IPS-15b (cell line): ENCODE measurements around the gene INSC.

Source experiments
- H3K27me3 ChIP-seq: one replicate; pipeline ENCODE4 v1.6.1; 2013; ENCODE audit warnings: low read length; ENCODE audit not compliant: control insufficient read depth, insufficient read depth
- H3K36me3 ChIP-seq: one replicate; pipeline ENCODE4 v1.6.1; 2013; ENCODE audit warnings: low read length; ENCODE audit not compliant: control insufficient read depth, insufficient read depth
- H3K4me1 ChIP-seq: one replicate; pipeline ENCODE4 v1.6.1; 2013; ENCODE audit warnings: mild to moderate bottlenecking, low read length; ENCODE audit not compliant: control insufficient read depth, insufficient read depth
- H3K4me3 ChIP-seq: one replicate; pipeline ENCODE4 v1.5.1; 2013; ENCODE audit warnings: low read depth, low read length
- H3K9ac ChIP-seq: one replicate; pipeline ENCODE4 v1.6.1; 2013; ENCODE audit warnings: low read depth, mild to moderate bottlenecking, low read length
- H3K9me3 ChIP-seq: one replicate; pipeline ENCODE4 v1.6.1; 2013; ENCODE audit warnings: mild to moderate bottlenecking, low read length; ENCODE audit not compliant: control insufficient read depth, insufficient read depth

INSC gene

GRCh38 chr11:15194671-15195415, 80.1 kb downstream of the INSC start:
- no peaks in the 10 kb centered on the region for H3K9me3 ChIP-seq
- no peaks in the 10 kb centered on the region for H3K27me3 ChIP-seq
- no peak overlapping the region for H3K9ac ChIP-seq
- no peak overlapping the region for H3K4me3 ChIP-seq
- no peaks in the 10 kb centered on the region for H3K4me1 ChIP-seq
- H3K36me3 ChIP-seq: no peaks in the 10 kb centered on the region

DNA sequence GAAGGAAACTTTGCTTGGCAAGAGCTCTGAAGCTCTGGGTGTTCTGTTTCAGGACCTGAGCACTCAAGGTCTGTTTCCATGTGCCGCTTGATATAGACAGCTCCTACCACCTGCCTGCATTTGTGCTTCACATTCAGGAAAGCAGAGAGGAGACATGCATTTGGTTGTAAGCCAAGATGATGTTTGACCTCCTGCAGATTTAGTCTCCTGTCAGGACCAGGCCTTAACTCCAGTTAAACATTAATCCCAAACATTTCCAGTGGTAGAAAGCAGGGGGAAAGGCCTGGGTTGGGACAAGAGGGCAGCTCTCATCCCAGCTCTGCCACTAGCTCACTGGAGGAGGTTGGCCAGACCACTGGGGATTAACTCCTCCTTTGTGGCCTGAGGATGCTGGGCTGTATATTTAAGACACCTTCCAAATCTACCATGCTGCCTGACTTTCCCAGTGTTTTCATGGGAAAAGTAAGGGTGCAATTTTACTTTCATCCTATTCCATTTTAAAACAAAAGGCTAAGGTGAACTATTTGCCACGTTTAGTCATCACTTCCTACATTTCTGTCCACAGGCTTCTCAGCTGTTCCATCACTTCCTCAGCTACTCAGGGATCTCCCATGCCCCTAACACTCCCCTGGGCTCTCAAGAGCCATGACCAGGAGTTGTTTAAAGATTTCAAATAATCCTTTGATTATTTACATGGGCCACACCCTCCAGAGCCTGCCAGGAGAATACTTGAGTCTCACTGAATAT, 80.9 kb downstream of the INSC start:
- H3K27me3 ChIP-seq: no peaks in the 10 kb centered on the region
- H3K36me3 ChIP-seq: no peaks in the 10 kb centered on the region
- H3K9me3 ChIP-seq: no peaks in the 10 kb centered on the region
- no peak overlapping the region for H3K9ac ChIP-seq
- no peaks in the 10 kb centered on the region for H3K4me1 ChIP-seq
- no peak overlapping the region for H3K4me3 ChIP-seq

GRCh38 chr11:15196704-15197103, 82.0 kb downstream of the INSC start:
- no peaks in the 10 kb centered on the region for H3K9me3 ChIP-seq
- H3K27me3 ChIP-seq: no peaks in the 10 kb centered on the region
- H3K4me1 ChIP-seq: no peaks in the 10 kb centered on the region
- no peak overlapping the region for H3K9ac ChIP-seq
- H3K4me3 ChIP-seq: no peak overlapping the region
- no peaks in the 10 kb centered on the region for H3K36me3 ChIP-seq

- Histone ChIP-seq H3K9ac (no peak overlapping the region), H3K9me3 (no peaks in the 10 kb centered on the region), H3K36me3 (no peaks in the 10 kb centered on the region), H3K27me3 (no peaks in the 10 kb centered on the region), H3K4me3 (no peak overlapping the region), H3K4me1 (no peaks in the 10 kb centered on the region)
Observed at GRCh38 chr11:15197696-15198095, 83.0 kb downstream of the INSC start.

GRCh38 chr11:15198284-15198683, 83.6 kb downstream of the INSC start:
- H3K9ac ChIP-seq: no peak overlapping the region
- H3K36me3 ChIP-seq: no peaks in the 10 kb centered on the region
- no peaks in the 10 kb centered on the region for H3K27me3 ChIP-seq
- H3K9me3 ChIP-seq: no peaks in the 10 kb centered on the region
- no peak overlapping the region for H3K4me3 ChIP-seq
- no peaks in the 10 kb centered on the region for H3K4me1 ChIP-seq

DNA sequence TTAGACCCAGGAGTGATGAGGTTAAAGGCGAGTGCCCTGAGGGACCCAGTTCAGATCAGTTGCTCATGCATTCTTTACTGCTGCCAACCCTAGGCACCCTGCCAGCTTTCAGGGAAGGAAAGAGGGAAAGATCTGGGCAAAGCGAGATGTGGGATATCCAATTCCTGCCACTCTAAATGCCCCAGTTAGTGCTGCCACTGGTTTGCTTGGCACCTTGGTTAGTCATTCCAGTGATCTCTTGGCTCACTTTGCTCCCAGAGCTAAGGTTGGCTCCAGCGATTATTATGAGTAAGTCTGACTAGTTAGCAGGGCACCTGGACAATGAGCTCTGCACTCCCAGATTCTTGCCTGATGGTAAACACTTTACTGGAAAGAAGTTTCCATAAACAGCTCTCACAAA, 85.0 kb downstream of the INSC start:
- Histone ChIP-seq H3K4me3 (no peak overlapping the region), H3K27me3 (no peaks in the 10 kb centered on the region), H3K9ac (no peak overlapping the region), H3K4me1 (no peaks in the 10 kb centered on the region), H3K9me3 (no peaks in the 10 kb centered on the region), H3K36me3 (no peaks in the 10 kb centered on the region)

DNA sequence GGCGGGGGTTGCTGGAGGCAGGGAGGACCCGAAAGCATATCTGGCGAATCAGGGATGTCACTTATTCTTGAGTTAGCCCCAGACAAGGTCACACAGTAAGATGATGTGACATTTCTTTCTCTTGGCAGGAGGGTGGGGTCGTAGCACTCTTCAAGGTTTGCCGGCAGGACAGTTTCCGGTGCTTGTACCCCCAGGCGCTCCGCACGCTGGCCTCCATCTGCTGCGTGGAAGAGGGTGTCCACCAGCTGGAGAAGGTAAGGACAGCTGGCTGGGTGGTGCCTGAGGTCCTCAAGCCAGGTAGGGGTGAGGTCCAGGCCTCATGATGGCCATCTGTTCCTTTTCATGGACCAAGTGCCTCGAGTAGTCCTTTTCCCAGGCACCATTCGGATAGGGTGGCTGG, 86.0 kb downstream of the INSC start:
- H3K27me3 ChIP-seq: no peaks in the 10 kb centered on the region
- no peaks in the 10 kb centered on the region for H3K36me3 ChIP-seq
- H3K9me3 ChIP-seq: no peaks in the 10 kb centered on the region

GRCh38 chr11:15201586-15201985, 86.9 kb downstream of the INSC start:
- no peak overlapping the region for H3K9ac ChIP-seq
- H3K9me3 ChIP-seq: no peaks in the 10 kb centered on the region

More for the DNA sequence above, 86.0 kb downstream of the INSC start:
- H3K4me3 ChIP-seq: no peak overlapping the region
- H3K4me1 ChIP-seq: no peaks in the 10 kb centered on the region
- H3K9ac ChIP-seq: no peak overlapping the region

DNA sequence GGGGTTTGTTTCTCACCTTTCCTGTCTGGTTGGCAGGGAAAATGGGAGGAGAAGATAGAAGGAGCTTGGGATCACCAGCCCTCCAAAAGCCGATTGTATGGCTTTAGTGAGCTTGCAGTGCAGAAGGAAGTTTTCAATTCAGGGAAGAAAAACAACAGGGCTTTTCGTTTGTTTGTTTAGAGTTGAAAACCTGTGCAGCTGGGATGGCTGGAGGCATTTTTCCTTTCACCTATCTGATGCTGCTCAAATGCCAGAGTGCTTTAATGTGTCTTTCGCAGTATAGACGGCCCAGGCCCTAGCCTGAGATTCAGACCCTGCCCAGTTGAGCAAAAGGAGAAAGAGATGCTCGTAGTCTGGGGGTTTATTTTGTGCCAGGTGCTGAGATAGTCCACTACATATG, 87.9 kb downstream of the INSC start:
- Histone ChIP-seq H3K9ac (no peak overlapping the region), H3K4me3 (no peak overlapping the region), H3K27me3 (no peaks in the 10 kb centered on the region), H3K4me1 (no peaks in the 10 kb centered on the region), H3K9me3 (no peaks in the 10 kb centered on the region), H3K36me3 (no peaks in the 10 kb centered on the region)

More at GRCh38 chr11:15201586-15201985, 86.9 kb downstream of the INSC start:
- H3K4me1 ChIP-seq: no peaks in the 10 kb centered on the region
- no peaks in the 10 kb centered on the region for H3K36me3 ChIP-seq
- H3K27me3 ChIP-seq: no peaks in the 10 kb centered on the region
- H3K4me3 ChIP-seq: no peak overlapping the region

DNA sequence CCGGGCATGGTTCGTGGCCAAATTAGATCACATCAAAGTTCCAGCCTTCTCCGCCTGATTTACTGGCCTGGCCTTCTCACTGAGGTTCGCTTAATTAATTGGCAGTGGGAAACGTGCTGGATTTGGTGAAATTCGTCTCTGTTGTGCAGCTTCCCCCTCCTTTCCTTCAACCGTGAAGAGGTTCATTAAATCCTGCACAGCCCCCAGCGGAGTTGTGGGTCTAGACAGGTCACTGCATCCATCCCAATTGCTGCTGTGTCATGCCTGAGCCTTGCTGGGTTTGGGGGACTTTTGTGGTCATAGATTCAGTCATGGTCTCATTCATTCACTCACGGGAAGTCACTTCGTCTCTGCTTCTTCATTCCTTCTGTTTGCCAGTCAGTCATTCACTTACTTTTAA, 90.0 kb downstream of the INSC start:
- no peak overlapping the region for H3K9ac ChIP-seq
- H3K4me3 ChIP-seq: no peak overlapping the region
- H3K27me3 ChIP-seq: no peaks in the 10 kb centered on the region
- no peaks in the 10 kb centered on the region for H3K4me1 ChIP-seq
- H3K9me3 ChIP-seq: no peaks in the 10 kb centered on the region
- no peaks in the 10 kb centered on the region for H3K36me3 ChIP-seq

GRCh38 chr11:15206791-15207190, 92.1 kb downstream of the INSC start:
- no peak overlapping the region for H3K4me3 ChIP-seq
- H3K9me3 ChIP-seq: no peaks in the 10 kb centered on the region
- H3K4me1 ChIP-seq: no peaks in the 10 kb centered on the region
- H3K27me3 ChIP-seq: no peaks in the 10 kb centered on the region
- no peaks in the 10 kb centered on the region for H3K36me3 ChIP-seq
- H3K9ac ChIP-seq: no peak overlapping the region
